A673 (cell line): ENCODE results near the gene TIAM1. TPM values are rescaled to one million over a fixed set of nuclear protein-coding genes. Genes with fewer than 3 reads are reported as not detected.

ENCODE experiments used
- BruUV-seq: library from RNA; stranded (reverse); fragments of 400-500 nt; replicated peaks from 2 replicates; lab custom pipeline; 2021; lab: Mats Ljungman, UMichigan
- CTCF ChIA-PET: fragments of 300-600 bp; sonication (Branson Sonifier 250); formaldehyde crosslinking; loops from one replicate; lab custom pipeline; 2022; ENCODE audit warnings: antibody characterized with exemption; lab: Charles Lee
- POLR2A ChIA-PET: fragments of 300-600 bp; sonication (Branson Sonifier 250); formaldehyde crosslinking; loops from one replicate; lab custom pipeline; 2022; ENCODE audit warnings: antibody characterized with exemption; ENCODE audit not compliant: low non-redundant PET; lab: Charles Lee
- DNase-seq: peaks from one replicate; pipeline ENCODE4 v3.0.0-alpha.2; 2015; ENCODE audit warnings: low spot score
- H3K27ac ChIP-seq: fragments of 200-600 bp; sonication (generic); 2 replicates; pipeline ENCODE4 v1.5.1; 2016; ENCODE audit warnings: mixed run types, low read depth, mild to moderate bottlenecking, mixed read lengths, antibody characterized with exemption, low read length; ENCODE audit not compliant: poor library complexity, severe bottlenecking
- H3K27me3 ChIP-seq: fragments of 200-600 bp; sonication (generic); replicated peaks from 2 replicates; pipeline ENCODE4 v1.6.1; 2017; ENCODE audit warnings: mixed run types, low read depth, mild to moderate bottlenecking, mixed read lengths, antibody characterized with exemption, low read length; ENCODE audit not compliant: insufficient read depth, poor library complexity
- H3K36me3 ChIP-seq: fragments of 200-600 bp; sonication (generic); 2 replicates; pipeline ENCODE4 v1.6.1; 2016; ENCODE audit warnings: mixed run types, mild to moderate bottlenecking, mixed read lengths, antibody characterized with exemption, low read length; ENCODE audit not compliant: insufficient read depth, poor library complexity, severe bottlenecking
- H3K4me1 ChIP-seq: fragments of 200-600 bp; sonication (generic); 2 replicates; pipeline ENCODE4 v1.6.1; 2017; ENCODE audit warnings: mixed run types, mild to moderate bottlenecking, mixed read lengths, antibody characterized with exemption, low read length; ENCODE audit not compliant: insufficient read depth, poor library complexity, severe bottlenecking
- H3K4me3 ChIP-seq: fragments of 200-600 bp; sonication (generic); 2 replicates; pipeline ENCODE4 v1.5.1; 2016; ENCODE audit warnings: low read depth, mixed run types, mild to moderate bottlenecking, mixed read lengths, low read length; ENCODE audit not compliant: poor library complexity, severe bottlenecking
- H3K9me3 ChIP-seq: fragments of 200-600 bp; sonication (generic); 2 replicates; pipeline ENCODE4 v1.6.1; 2016; ENCODE audit warnings: mixed run types, low read depth, mild to moderate bottlenecking, mixed read lengths, antibody characterized with exemption, low read length; ENCODE audit not compliant: poor library complexity, severe bottlenecking
- CTCF ChIP-seq: fragments of 300-800, 200-600 bp; sonication (generic); conservative IDR thresholded peaks from 2 replicates; pipeline ENCODE4 v1.5.1; 2017; ENCODE audit warnings: low read depth, mild to moderate bottlenecking, antibody characterized with exemption, low read length, moderate library complexity, mixed read lengths
- EZH2 ChIP-seq: fragments of 200-600 bp; sonication (generic); IDR thresholded peaks from 2 replicates; pipeline ENCODE4 v1.6.1; 2017; ENCODE audit warnings: borderline replicate concordance, low read depth, mild to moderate bottlenecking, mixed read lengths, antibody characterized with exemption, low read length; ENCODE audit not compliant: poor library complexity, severe bottlenecking
- intact Hi-C: fragments of 100-400 bp; cut with micrococcal nuclease; formaldehyde crosslinking; loops from one replicate; pipeline ENCODE4 v1.10.0; 2022; ENCODE audit not compliant: unreplicated experiment
- total RNA-seq: library from RNA; stranded (reverse); gene quantifications from 2 replicates; pipeline ENCODE4 v1.2.3, GENCODE V29; 2021

TIAM1 gene
- total RNA-seq, 1 experiment from 2014 or later, result 9.6 TPM

DNA sequence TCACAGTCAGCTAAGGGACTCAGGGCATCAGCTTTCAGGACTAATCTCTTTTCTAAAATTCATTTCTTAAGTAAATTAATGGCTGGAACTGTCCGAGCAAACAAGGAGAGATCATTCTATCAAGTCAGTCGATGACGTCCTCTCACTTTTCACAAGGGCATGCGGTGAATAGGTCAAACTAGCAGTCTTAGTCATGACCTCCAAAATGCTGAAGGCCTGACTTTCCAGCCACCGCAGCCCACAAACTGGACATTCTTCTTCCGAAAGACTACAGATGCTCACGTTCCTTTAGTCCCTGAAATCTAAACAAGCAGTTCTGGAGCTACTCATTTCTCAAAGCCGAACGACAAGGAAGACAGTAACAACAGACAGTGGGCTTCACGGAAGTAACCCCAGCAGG is 127.9 kb downstream of the TIAM1 start:
- Histone ChIP-seq H3K4me3 (no peak overlapping the region), H3K4me1 (no peaks in the 10 kb centered on the region), H3K9me3 (no peaks in the 10 kb centered on the region), H3K27ac (no peak overlapping the region), H3K27me3 (no peaks in the 10 kb centered on the region), H3K36me3 (no peaks in the 10 kb centered on the region)
- no TSS peak for BruUV-seq
- ChIA-PET POLR2A (no interaction called here), CTCF (no interaction called here)
- intact Hi-C loops, result no loop called here
- no peak for DNase-seq
- TF ChIP-seq EZH2 (no peak), CTCF (no peak)

GRCh38 chr21:31213787-31214186 is 130.3 kb downstream of the TIAM1 start:
- H3K4me3 ChIP-seq, result no peak overlapping the region
- no peak overlapping the region for H3K27ac ChIP-seq
- CTCF ChIA-PET, result no interaction called here
- H3K9me3 ChIP-seq, result no peaks in the 10 kb centered on the region
- POLR2A ChIA-PET, result no interaction called here
- no peaks in the 10 kb centered on the region for H3K4me1 ChIP-seq
- TF ChIP-seq CTCF (no peak), EZH2 (no peak)
- no TSS peak for BruUV-seq
- DNase-seq, result no peak
- intact Hi-C loops, result no loop called here
- H3K36me3 ChIP-seq, result no peaks in the 10 kb centered on the region
- no peaks in the 10 kb centered on the region for H3K27me3 ChIP-seq

- ChIA-PET CTCF (no interaction called here), POLR2A (no interaction called here)
- BruUV-seq, result no TSS peak
- no peaks in the 10 kb centered on the region for H3K36me3 ChIP-seq
- intact Hi-C loops, result no loop called here
- H3K4me3 ChIP-seq, result no peak overlapping the region
- no peak for DNase-seq
- H3K27ac ChIP-seq, result no peak overlapping the region
- no peaks in the 10 kb centered on the region for H3K4me1 ChIP-seq
- no peak for TF ChIP-seq EZH2
- no peak for TF ChIP-seq CTCF
- no peaks in the 10 kb centered on the region for H3K9me3 ChIP-seq
- H3K27me3 ChIP-seq, result no peaks in the 10 kb centered on the region
Measured at GRCh38 chr21:31211836-31212235, 132.2 kb downstream of the TIAM1 start.
